OCI-LY3 (cell line): ENCODE results near the gene PCSK4.

Experiments
- EZH2phosphoT487 ChIP-seq: fragments of 200-600 bp; shearing (Covaris generic); IDR thresholded peaks from 2 replicates; pipeline ENCODE4 v1.6.1; 2018; ENCODE audit warnings: antibody characterized with exemption, mixed run types, low read depth
- TF ChIP-seq, protein P1 (sequence below): fragments of 200-600, 300-600 bp; sonication (generic); IDR thresholded peaks from 2 replicates; pipeline ENCODE4 v1.5.1; 2014; ENCODE audit warnings: antibody characterized with exemption, low read length, low read depth

DNA sequence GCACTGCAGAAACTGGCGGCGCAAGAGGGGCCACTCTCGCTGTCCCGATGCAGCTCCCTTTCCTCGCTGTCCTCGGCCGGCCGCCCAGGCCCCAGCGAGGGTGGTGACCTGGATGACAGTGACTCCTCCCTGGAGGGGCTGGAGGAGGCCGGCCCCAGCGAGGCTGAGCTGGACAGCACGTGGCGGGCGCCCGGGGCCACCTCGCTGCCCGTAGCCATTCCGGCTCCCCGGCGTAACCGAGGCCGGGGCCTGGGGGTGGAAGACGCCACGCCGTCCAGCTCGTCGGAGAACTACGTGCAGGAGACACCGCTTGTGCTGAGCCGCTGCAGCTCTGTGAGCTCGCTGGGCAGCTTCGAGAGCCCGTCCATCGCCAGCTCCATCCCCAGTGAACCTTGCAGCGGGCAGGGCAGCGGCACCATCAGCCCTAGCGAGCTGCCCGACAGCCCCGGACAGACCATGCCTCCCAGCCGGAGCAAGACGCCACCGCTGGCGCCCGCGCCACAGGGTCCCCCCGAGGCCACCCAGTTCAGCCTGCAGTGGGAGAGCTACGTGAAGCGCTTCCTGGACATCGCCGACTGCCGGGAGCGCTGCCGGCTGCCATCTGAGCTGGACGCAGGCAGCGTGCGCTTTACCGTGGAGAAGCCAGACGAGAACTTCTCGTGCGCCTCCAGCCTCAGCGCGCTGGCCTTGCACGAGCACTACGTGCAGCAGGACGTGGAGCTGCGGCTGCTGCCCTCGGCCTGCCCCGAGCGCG lies 23.5 kb downstream of the PCSK4 start:
- TF ChIP-seq, protein P1, sequence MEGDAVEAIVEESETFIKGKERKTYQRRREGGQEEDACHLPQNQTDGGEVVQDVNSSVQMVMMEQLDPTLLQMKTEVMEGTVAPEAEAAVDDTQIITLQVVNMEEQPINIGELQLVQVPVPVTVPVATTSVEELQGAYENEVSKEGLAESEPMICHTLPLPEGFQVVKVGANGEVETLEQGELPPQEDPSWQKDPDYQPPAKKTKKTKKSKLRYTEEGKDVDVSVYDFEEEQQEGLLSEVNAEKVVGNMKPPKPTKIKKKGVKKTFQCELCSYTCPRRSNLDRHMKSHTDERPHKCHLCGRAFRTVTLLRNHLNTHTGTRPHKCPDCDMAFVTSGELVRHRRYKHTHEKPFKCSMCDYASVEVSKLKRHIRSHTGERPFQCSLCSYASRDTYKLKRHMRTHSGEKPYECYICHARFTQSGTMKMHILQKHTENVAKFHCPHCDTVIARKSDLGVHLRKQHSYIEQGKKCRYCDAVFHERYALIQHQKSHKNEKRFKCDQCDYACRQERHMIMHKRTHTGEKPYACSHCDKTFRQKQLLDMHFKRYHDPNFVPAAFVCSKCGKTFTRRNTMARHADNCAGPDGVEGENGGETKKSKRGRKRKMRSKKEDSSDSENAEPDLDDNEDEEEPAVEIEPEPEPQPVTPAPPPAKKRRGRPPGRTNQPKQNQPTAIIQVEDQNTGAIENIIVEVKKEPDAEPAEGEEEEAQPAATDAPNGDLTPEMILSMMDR, result no peak
- no peak for TF ChIP-seq EZH2phosphoT487
